Adipose tissue (tissue), 3 donors: ENCODE data around the gene BTAF1. TPM values are rescaled to one million over a fixed set of nuclear protein-coding genes. Genes with fewer than 3 reads are reported as not detected.
"Not testable (repeated sequence)": the region's sequence is repeated elsewhere in the genome, so short reads cannot be mapped to it uniquely, and the experiment has no call there.

Experiments
- H3K27ac ChIP-seq: one replicate; pipeline ENCODE4 v1.5.1; 2013; ENCODE audit warnings: low read depth, low read length
- WGBS, 3 donors: extraction: QIAGEN DNeasy Blood & Tissue Kit; methylation state at CpG; one replicate each; pipeline ENCODE4 v1.1.7; 2013; 5-methylcytosine and 5-hydroxymethylcytosine counted together
- polyA plus RNA-seq, 3 donors: library from polyadenylated mRNA; stranded (reverse); fragments of 200-250 nt; gene quantifications; one replicate each; pipeline ENCODE4 v1.2.3, GENCODE V29; 2013
- donor health status: healthy with polysubstance abuse.
- donor health status: Bipolar disorder and iron deficiency.
- donor health status: healthy.

Gene BTAF1
- polyA plus RNA-seq: 10 to 100 TPM in 1 of 3 donors, 1 to 10 TPM in 2; 5.6 to 13.5 (median 5.8) TPM

DNA sequence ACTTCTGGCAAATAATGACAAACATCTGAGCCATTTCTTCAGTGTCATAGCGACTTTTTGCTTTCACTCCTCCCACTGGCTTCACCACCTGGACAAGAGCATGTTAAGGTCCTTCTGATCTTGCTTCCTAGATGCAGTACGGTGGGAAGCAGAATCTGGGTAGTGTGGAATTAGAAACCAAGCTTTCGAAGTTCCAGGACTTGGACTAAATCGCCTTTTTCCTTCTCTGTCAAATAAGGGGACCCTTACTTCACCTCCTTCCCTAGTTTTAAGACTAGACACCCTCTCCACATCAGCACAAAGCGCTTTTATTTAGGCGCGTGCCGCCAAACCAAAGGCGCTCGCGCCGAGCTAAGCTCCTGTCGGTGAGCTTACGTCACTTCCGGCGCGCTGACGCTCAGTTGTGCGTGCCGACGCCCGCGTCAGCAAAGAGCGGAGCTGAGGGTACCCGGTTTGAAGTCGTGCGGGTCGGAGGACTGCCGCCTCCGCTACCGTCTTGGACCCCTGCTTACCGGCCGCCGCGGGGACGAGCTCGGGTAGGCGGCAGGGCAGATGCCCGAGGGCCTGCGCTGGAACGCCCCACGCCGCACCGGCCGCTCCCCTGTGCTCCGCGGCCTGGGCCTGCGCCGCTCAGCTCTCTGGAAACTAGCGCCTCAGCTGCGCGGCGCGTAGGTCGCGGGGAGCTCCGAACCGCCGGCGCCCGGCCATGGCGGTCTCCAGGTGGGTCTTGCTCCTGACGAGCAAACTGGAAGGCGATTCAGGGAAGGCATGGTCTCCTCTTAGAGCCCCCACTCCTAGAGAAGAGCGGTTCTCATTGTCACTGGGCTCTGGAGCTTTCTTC, at the start of gene BTAF1:
Gene BTAF1 (plus strand): TSS at position 400 of the 841 bp plus-strand sequence. CDS start 307 bp downstream, at position 707.
- WGBS, 3 donors: 0 to 1% (median 0%) methylated on average over 59 to 65 of the region's 65 CpGs

DNA sequence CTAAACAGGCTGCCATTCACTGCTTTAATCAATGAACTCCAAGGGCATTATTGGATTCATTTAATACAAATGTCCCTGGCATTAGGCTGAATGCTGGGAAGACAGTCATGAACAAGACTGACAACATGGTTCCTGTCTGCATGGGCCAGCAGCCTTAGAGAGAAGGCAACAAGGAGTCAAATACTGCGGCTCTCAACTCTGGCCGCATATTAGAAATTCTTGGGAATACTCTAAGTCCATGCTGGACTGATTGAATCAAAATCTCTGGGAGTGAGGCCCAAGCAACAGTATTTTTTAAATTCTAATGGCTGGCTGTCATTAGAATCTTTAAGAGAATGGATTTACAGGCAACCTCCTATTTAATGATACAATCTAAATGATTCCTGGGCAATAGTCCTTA, 48.4 kb upstream of the BTAF1 start:
- 86 to 95% (median 90%) methylated on average over 2 of the region's 2 CpGs for WGBS, 3 donors
- no peak overlapping the region for H3K27ac ChIP-seq

More for the DNA sequence above, at the start of gene BTAF1:
- peak within 1 kb of the TSS; percentile 44 for H3K27ac ChIP-seq

GRCh38 chr10:91875779-91876178, 47.8 kb upstream of the BTAF1 start:
- WGBS, 3 donors: 79 to 96% (median 94%) methylated on average over 1 of the region's 1 CpG
- H3K27ac ChIP-seq: no peak overlapping the region

GRCh38 chr10:91879515-91880170, 43.9 kb upstream of the BTAF1 start:
- H3K27ac ChIP-seq: no peak overlapping the region
- 41 to 60% (median 56%) methylated on average over 7 of the region's 7 CpGs for WGBS, 3 donors

DNA sequence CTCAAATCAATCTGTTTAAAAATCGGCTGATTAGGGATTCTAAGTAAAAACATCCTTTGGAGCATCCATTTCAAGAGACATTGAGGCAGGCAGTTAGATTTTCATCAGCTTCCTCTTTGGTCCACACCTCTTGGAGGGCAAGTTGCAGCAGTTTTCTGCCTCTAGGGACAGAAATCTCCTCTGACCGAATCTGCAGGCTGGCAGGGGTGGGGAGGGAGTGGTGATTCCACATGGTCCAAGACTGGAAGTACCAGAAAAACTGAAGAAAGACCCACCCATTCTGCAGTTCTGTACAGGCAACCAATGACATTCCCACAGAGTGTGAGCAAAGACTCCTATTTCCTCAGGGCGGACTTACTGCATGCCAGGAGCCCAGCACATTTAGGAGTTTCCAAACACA, 43.3 kb upstream of the BTAF1 start:
- no peak overlapping the region for H3K27ac ChIP-seq
- WGBS, 3 donors: 40 to 51% (median 46%) methylated on average over 3 of the region's 3 CpGs

DNA sequence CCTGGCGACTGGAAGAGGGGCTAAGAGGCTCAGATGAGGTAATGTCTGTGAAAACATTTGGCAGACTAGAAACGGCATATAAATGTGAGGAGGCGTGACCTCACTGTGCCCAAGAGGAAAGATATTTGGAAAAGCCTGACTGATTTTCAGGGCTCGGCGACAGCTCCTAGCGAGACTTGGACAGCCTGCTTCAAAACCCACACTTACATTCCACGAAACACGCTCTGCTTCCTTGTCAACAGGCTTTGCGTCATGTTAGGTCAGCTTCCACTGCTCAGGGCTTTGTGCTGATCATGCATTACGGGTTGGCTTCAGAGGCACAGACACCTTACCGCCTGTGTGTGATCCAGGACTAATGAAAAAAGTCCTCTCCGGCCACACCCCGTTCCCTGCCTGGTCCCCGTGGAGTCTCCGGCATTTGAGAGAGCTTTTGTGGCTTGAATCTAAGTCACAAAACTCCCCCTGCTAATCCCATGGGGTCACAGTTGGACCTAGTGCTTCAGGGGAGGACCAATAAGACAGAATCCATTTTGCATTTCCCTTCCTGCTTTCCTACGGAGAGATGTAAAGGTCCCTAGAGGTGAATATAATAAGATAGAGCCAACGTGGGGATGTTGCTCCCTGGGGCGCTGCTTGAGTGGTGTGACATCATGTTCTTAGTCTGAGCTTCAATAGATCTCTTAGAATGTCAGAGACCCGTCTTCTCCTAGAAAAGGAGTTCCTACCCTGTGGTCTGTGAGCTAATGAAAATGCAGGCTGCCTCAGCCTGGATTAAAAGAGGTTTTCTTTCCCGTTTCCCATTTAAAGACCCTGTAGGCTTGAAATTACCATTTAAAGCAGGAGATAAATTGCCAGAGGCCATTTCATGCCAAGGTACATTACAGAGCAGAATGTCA, 39.8 kb upstream of the BTAF1 start:
- no peak overlapping the region for H3K27ac ChIP-seq
- 38 to 60% (median 42%) methylated on average over 20 of the region's 20 CpGs for WGBS, 3 donors

DNA sequence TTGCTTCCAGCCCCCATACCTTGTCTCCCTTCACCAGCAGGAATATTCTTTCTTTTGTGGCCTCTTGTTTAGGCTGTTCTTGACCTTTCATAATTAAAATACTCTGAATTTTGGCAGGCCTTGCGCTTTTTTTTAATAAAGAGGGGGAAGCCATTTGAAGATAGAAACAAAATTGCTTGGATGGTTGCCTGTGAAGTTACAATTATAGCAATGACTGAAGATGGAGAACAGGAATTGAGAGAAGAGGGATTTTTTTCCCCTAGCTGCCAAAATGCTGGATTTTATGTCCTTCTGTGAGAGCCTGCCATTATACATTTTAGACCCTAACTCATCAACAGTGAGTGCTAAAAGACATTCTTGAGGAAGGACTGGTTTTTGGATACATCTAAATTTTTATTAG, 39.0 kb upstream of the BTAF1 start:
- whole genome bisulfite sequencing, 3 donors: 67 to 88% (median 71%) methylated on average over 1 of the region's 1 CpG
- no peak overlapping the region for H3K27ac ChIP-seq

DNA sequence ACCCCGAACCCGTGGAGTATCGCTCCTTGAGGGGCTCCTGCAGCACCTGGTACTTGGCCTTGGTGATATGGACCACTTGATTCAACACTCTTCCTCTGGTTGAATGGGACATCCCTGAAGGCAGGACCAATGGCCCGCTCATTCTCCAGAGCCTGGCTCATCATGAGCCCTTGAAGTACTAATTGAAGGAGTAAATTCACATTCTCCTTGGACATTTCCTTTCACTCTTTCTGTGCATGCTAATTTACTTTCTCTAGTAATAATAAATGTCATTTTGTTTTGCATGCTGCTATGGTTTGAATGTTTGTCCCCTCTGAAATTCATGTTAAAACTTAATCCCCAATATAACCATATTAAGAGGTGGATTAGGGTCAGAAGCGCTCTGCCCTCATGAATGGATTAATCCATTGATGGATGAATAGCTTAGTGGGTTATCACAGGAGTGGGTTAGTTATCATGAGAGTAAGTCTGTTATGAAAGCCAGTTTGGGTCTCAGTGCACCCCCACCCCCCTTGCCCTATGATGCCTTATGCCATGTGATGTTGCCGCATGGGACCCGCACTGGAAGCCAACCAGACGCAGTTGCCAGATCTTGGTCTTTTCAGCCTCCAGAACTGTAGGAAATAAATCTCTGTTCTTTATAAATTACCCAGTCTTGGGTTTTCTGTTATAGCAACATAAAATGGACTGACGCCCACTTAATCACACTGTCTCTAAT, 38.0 kb upstream of the BTAF1 start:
- no peak overlapping the region for H3K27ac ChIP-seq
- 95 to 97% (median 97%) methylated on average over 9 of the region's 9 CpGs for WGBS, 3 donors

DNA sequence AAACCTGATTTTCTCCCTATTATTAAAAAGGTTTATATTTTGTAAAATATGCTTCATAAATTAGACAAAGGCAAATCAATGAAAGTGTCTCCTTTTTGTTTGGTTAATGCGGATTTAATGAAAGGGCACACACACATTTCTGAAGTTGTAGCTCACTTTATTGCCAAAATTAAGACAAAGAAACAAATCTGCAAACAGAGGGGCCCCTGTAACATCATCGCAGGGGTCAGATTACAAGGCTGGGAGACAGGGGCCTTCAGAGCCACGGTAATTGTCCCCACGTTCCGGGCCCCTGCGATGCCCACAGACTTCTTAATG, 36.7 kb upstream of the BTAF1 start:
- no peak overlapping the region for H3K27ac ChIP-seq
- WGBS, 3 donors: 18 to 31% (median 21%) methylated on average over 6 of the region's 6 CpGs

GRCh38 chr10:91887272-91888076, 36.1 kb upstream of the BTAF1 start:
- H3K27ac ChIP-seq: no peak overlapping the region
- WGBS, 3 donors: 1% methylated on average over 52 to 59 of the region's 59 CpGs

DNA sequence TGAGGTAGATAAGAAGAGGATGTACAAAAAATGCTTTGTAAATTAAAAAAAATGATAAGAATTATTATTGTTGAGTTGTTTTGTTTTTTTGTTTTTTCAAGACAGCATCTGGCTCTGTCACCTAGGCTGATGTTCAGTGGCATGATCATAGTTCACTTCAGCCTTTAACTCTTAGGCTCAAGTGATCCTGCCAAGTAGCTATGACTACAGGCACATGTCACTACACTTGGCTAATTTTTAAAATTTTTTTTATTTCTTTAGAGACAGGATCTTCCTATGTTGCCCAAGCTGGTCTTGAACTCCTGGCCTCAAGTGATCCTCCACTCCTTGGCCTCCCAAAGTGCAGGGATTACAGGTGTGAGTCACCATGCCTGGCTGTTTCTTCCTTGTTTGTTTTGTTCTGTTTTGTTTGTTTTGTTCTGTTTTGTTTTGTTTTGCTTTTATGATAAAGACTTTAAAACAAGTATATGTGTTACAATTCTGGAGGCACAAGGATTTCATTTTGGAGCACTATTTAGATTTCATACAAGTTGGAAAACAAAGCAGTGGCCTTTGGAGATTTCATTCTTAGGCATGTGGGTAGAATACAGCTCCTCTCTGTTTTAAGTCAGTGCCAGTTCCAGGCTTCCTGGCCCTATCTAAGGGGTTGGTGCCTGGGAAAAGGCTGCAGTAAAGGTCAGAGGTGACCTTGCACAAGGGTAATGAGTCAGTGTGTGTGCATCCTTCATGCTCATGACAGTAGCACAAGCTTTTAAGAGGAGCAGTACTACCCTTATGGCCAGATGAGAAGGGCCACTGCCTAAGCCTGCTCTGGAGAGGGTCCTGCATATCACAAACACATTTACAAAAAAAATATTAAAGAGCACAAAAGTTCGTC, 32.2 kb upstream of the BTAF1 start:
- WGBS, 3 donors: 87 to 96% (median 89%) methylated on average over 1 of the region's 1 CpG
- H3K27ac ChIP-seq: no peak overlapping the region

DNA sequence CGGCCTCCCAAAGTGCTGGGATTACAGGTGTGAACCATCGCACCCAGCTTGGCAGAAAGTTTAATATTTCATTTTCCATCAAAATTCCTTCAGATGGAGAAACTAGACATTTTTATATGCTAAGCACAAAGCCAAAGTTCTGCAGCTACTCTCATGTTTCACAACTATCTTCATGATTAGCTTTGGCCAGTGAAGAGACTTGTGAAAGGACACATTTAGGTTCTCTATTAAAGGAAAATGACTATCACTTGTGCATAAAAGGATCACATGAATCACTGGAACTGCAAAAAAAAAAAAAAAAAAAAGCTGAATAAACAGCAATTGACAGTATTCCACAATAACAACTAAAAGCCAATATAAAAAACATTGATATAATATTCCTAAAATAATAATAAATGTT, 30.5 kb upstream of the BTAF1 start:
- no peak overlapping the region for H3K27ac ChIP-seq
- WGBS, 3 donors: 92 to 93% (median 93%) methylated on average over 2 of the region's 2 CpGs

DNA sequence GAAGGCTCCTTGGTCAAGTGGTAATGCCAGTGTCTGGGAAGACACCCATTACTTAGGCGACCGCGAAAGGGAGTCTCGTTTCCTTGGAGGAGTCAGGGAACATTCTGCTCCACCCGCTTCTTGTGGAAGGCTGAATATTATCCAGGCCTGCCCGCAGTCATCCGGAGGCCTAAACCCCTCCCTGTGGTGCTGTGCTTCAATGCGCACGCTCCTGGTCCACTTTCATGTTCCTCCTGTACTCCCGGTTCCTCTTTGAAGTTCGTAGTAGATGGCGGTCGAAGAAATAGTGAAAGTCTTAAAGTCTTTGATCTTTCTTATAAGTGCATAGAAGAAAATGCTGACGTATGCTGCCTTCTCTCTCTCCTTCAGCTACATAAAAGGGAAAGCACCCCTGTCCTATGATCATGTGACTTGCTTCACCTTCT, 29.3 kb upstream of the BTAF1 start:
- not testable (repeated sequence) for H3K27ac ChIP-seq

DNA sequence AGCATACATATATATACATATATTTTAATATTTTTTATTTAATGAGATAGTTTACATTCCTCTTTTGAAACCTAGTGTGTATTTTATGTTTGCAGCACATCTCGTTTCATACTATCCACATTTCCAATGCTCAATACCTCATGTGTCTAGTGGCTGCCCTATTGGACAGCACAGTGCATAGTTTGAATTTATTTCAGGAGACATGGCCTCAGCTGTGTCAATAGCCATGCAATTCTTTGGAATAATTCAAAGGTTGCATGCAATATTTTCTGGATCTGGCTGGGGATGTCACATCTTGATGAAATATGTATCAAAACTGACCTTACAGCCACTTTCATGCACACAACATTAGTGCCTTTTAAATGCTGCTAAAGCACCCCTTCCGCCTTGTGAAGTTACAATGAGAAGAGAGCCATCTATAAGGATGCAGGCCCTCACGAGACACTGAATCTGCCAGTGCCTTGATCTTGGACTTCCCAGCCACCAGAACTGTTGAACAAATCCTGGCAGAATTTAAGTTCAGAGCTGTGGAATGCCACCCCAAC, 27.3 kb upstream of the BTAF1 start:
- WGBS, 3 donors: 90 to 94% (median 90%) methylated on average over 3 of the region's 3 CpGs
- no peak overlapping the region for H3K27ac ChIP-seq

More for the DNA sequence above, 29.3 kb upstream of the BTAF1 start:
- WGBS, 3 donors: 84 to 91% (median 86%) methylated on average over 14 of the region's 14 CpGs

- no peak overlapping the region for H3K27ac ChIP-seq
- 61 to 75% (median 72%) methylated on average over 8 of the region's 8 CpGs for WGBS, 3 donors
Observed at GRCh38 chr10:91897421-91897820, 26.1 kb upstream of the BTAF1 start.
